SK-N-SH (cell line): ENCODE results near the gene GYG1. TPM values are rescaled to one million over a fixed set of nuclear protein-coding genes. Genes with fewer than 3 reads are reported as not detected.
A peak's percentile ranks its signal among the peaks of the same experiment; 100 is the strongest.

Experiments
- CTCF ChIA-PET: fragments of 300-600, 350-600 bp; formaldehyde crosslinking; extraction: SDS; loops from one replicate; lab custom pipeline; 2021; lab: Yijun Ruan, JAX
- POLR2A ChIA-PET: fragments of 350-600 bp; sonication (Branson Sonifier 250); formaldehyde crosslinking; extraction: SDS; loops from one replicate; lab custom pipeline; 2020; ENCODE audit warnings: antibody characterized with exemption, inconsistent platforms; lab: Yijun Ruan, JAX
- DNase-seq: peaks from one replicate; pipeline ENCODE4 v3.0.0; 2012
- H2AFZ ChIP-seq: fragments of 200-600 bp; sonication (generic); 2 replicates; pipeline ENCODE4 v1.8.1; 2016; ENCODE audit warnings: antibody characterized with exemption, mild to moderate bottlenecking, low read depth
- H3F3A ChIP-seq: fragments of 200-600 bp; sonication (generic); replicated peaks from 2 replicates; pipeline ENCODE3; 2016; ENCODE audit warnings: antibody characterized with exemption, mild to moderate bottlenecking; ENCODE audit not compliant: insufficient read depth
- H3K27ac ChIP-seq, 2 experiments: fragments of 200-500 bp in 1 of 2; fragments of 200-600 bp in 1 of 2; sonication (Bioruptor generic) in 1 of 2; sonication (generic), shearing (Covaris generic) in 1 of 2; 2 replicates each; pipeline versions ENCODE4 v1.5.1 to v1.6.1; 2014 to 2016; ENCODE audit warnings: low read depth in 2 of 2, inconsistent platforms in 1 of 2, low read length in 1 of 2, mild to moderate bottlenecking in 1 of 2, mixed read lengths in 1 of 2
- H3K27me3 ChIP-seq: fragments of 200-600 bp; sonication (generic), shearing (Covaris generic); 2 replicates; pipeline ENCODE4 v1.6.1; 2016; ENCODE audit warnings: mixed run types; ENCODE audit not compliant: insufficient read depth
- H3K36me3 ChIP-seq, 2 experiments: fragments of 200-500 bp in 1 of 2; fragments of 200-600 bp in 1 of 2; sonication (Bioruptor generic) in 1 of 2; sonication (generic) in 1 of 2; replicated peaks in 1 of 2; 2 replicates each; pipeline versions ENCODE3 to v1.5.1; 2014 to 2016; ENCODE audit warnings: low read length in 1 of 2, mild to moderate bottlenecking in 1 of 2; ENCODE audit not compliant: insufficient read depth in 2 of 2, control insufficient read depth in 1 of 2
- H3K4me1 ChIP-seq, 2 experiments: fragments of 200-500 bp in 1 of 2; fragments of 200-600 bp in 1 of 2; sonication (Bioruptor generic) in 1 of 2; sonication (generic), shearing (Covaris generic) in 1 of 2; 2 replicates each; pipeline versions ENCODE4 v1.5.1 to v1.6.1; 2014 to 2016; ENCODE audit warnings: low read depth in 1 of 2, low read length in 1 of 2, mixed run types in 1 of 2; ENCODE audit not compliant: insufficient read depth in 2 of 2, control insufficient read depth in 1 of 2
- H3K4me2 ChIP-seq: fragments of 200-600 bp; sonication (generic), shearing (Covaris generic); 2 replicates; pipeline ENCODE4 v1.6.1; 2017; ENCODE audit warnings: mixed run types
- H3K4me3 ChIP-seq, 2 experiments: fragments of 200-500 bp in 1 of 2; fragments of 200-600 bp in 1 of 2; sonication (Bioruptor generic) in 1 of 2; sonication (generic), shearing (Covaris generic) in 1 of 2; 2 replicates each; pipeline versions ENCODE4 v1.5.1 to v1.8.1; 2014 to 2016; ENCODE audit warnings: low read depth in 2 of 2, inconsistent platforms in 1 of 2, low read length in 1 of 2, mild to moderate bottlenecking in 1 of 2, mixed read lengths in 1 of 2, moderate library complexity in 1 of 2
- H3K79me2 ChIP-seq: fragments of 200-600 bp; sonication (generic); 2 replicates; pipeline ENCODE4 v1.8.1; 2017; ENCODE audit warnings: mild to moderate bottlenecking; ENCODE audit not compliant: insufficient read depth
- H3K9ac ChIP-seq: fragments of 200-600 bp; sonication (generic); 2 replicates; pipeline ENCODE4 v1.6.1; 2017; ENCODE audit warnings: mixed run types
- H3K9me2 ChIP-seq: fragments of 200-600 bp; sonication (generic); 2 replicates; pipeline ENCODE4 v1.6.1; 2017; ENCODE audit warnings: mixed run types
- H3K9me3 ChIP-seq: fragments of 200-600 bp; sonication (generic); 2 replicates; pipeline ENCODE4 v1.6.1; 2017; ENCODE audit warnings: mixed run types, mild to moderate bottlenecking, moderate library complexity
- H4K20me1 ChIP-seq: fragments of 200-600 bp; sonication (generic); 2 replicates; pipeline ENCODE4 v1.6.1; 2017; ENCODE audit warnings: mild to moderate bottlenecking, mixed run types; ENCODE audit not compliant: insufficient read depth
- EZH2phosphoT487 ChIP-seq: fragments of 200-600 bp; sonication (generic); IDR thresholded peaks from 2 replicates; pipeline ENCODE4 v1.6.1; 2017; ENCODE audit warnings: low read depth, mixed run types, mild to moderate bottlenecking, antibody characterized with exemption, moderate library complexity, borderline replicate concordance
- FOSL2 ChIP-seq: IDR thresholded peaks from 2 replicates; pipeline ENCODE4 v1.4.0; 2012; ENCODE audit warnings: low read depth, mild to moderate bottlenecking, moderate library complexity, borderline replicate concordance
- GATA2 ChIP-seq: sonication (generic); formaldehyde crosslinking; IDR thresholded peaks from 2 replicates; pipeline ENCODE4 v1.5.0; 2020; ENCODE audit warnings: mild to moderate bottlenecking, missing genetic modification reagents
- MXI1 ChIP-seq: IDR thresholded peaks from 2 replicates; pipeline ENCODE4 v1.6.1; 2012; ENCODE audit warnings: mild to moderate bottlenecking, low read depth, low read length, improper control_type of control experiment
- POLR2AphosphoS5 ChIP-seq: IDR thresholded peaks from 2 replicates; pipeline ENCODE4 v1.6.1; 2012; ENCODE audit warnings: low read depth, low read length
- RAD21 ChIP-seq: IDR thresholded peaks from 2 replicates; pipeline ENCODE4 v1.6.1; 2012; ENCODE audit warnings: mild to moderate bottlenecking, low read length
- RCOR1 ChIP-seq: fragments of 150-350 bp; IDR thresholded peaks from 2 replicates; pipeline ENCODE4 v1.6.1; 2017; ENCODE audit warnings: antibody characterized with exemption, low read length
- REST ChIP-seq: IDR thresholded peaks from 2 replicates; pipeline ENCODE4 v1.6.1; 2012; ENCODE audit warnings: mild to moderate bottlenecking, low read depth, low read length, moderate library complexity
- RFX5 ChIP-seq: IDR thresholded peaks from 2 replicates; pipeline ENCODE4 v1.6.1; 2012; ENCODE audit warnings: mild to moderate bottlenecking, improper control_type of control experiment, low read length
- SIN3A ChIP-seq: IDR thresholded peaks from 2 replicates; pipeline ENCODE4 v1.6.1; 2012; ENCODE audit warnings: low read depth, mild to moderate bottlenecking, low read length, moderate library complexity, borderline replicate concordance
- TAF1 ChIP-seq: IDR thresholded peaks from 2 replicates; pipeline ENCODE4 v1.6.1; 2012; ENCODE audit warnings: low read depth, mild to moderate bottlenecking, low read length, moderate library complexity, borderline replicate concordance
- TCF12 ChIP-seq: IDR thresholded peaks from 2 replicates; pipeline ENCODE4 v1.4.0; 2012
- TEAD4 ChIP-seq: IDR thresholded peaks from 2 replicates; pipeline ENCODE4 v1.4.0; 2012; ENCODE audit warnings: mild to moderate bottlenecking, borderline replicate concordance; ENCODE audit not compliant: insufficient read depth
- WGBS: methylation state at CpG from one replicate; pipeline ENCODE4 v1.1.6; 2017; ENCODE audit warnings: low lambda C conversion rate; 5-methylcytosine and 5-hydroxymethylcytosine counted together
- polyA plus RNA-seq, 3 experiments: library from polyadenylated mRNA; depleted of rRNA; stranded (reverse); fragments of >200 nt; gene quantifications; 2 replicates each; pipeline ENCODE4 v1.2.3, GENCODE V29; 2012
- TF ChIP-seq, protein P1 (sequence below): IDR thresholded peaks from 2 replicates; pipeline ENCODE4 v1.4.0; 2012; ENCODE audit warnings: low read depth
- TF ChIP-seq, protein P2 (sequence below): IDR thresholded peaks from 2 replicates; pipeline ENCODE4 v1.4.0; 2012; ENCODE audit warnings: low read depth, borderline replicate concordance

GYG1 gene
- polyA plus RNA-seq, 1 of the 3 experiments (the other 2 are of a cell fraction), result 16.8 TPM

GRCh38 chr3:149004622-149005021 lies 13.3 kb downstream of the GYG1 start:
- Histone ChIP-seq H3F3A (no peaks in the 10 kb centered on the region), H3K9me2 (no peaks in the 10 kb centered on the region), H3K4me2 (no peak overlapping the region), H4K20me1 (no peaks in the 10 kb centered on the region), H3K4me3 (no peak overlapping the region), H3K9me3 (no peaks in the 10 kb centered on the region), H3K4me1 (no peaks in the 10 kb centered on the region; a peak in 3 of 4 replicates), H3K79me2 (no peaks in the 10 kb centered on the region), H3K36me3 (peaks cover 16 to 21% of the 10 kb centered on the region in 2 experiments), H3K9ac (no peak overlapping the region), H2AFZ (no peak overlapping the region), H3K27ac (peak overlapping the region in 1 of 2 experiments; percentile 33; a peak in 1 of 4 replicates), H3K27me3 (no peaks in the 10 kb centered on the region)
- WGBS, result 44% methylated on average over 4 of the region's 4 CpGs
- ChIA-PET POLR2A (no interaction called here), CTCF (interaction anchor here (1.0 kb wide), 1 partner anchor 12 kb away, joined by 3 read pairs; no protein-coding TSS in a partner anchor)
- no peak for DNase-seq
- TF ChIP-seq, protein P1, sequence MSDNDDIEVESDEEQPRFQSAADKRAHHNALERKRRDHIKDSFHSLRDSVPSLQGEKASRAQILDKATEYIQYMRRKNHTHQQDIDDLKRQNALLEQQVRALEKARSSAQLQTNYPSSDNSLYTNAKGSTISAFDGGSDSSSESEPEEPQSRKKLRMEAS, result no peak
- no peak for TF ChIP-seq REST
- TF ChIP-seq GATA2 (CRISPR knock-in tag), result no peak
- TF ChIP-seq SIN3A, result no peak
- no peak for TF ChIP-seq RCOR1
- TF ChIP-seq TEAD4, result no peak
- no peak for TF ChIP-seq TCF12
- no peak for TF ChIP-seq MXI1
- no peak for TF ChIP-seq RAD21
- TF ChIP-seq, protein P2, sequence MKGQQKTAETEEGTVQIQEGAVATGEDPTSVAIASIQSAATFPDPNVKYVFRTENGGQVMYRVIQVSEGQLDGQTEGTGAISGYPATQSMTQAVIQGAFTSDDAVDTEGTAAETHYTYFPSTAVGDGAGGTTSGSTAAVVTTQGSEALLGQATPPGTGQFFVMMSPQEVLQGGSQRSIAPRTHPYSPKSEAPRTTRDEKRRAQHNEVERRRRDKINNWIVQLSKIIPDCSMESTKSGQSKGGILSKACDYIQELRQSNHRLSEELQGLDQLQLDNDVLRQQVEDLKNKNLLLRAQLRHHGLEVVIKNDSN, result no peak

DNA sequence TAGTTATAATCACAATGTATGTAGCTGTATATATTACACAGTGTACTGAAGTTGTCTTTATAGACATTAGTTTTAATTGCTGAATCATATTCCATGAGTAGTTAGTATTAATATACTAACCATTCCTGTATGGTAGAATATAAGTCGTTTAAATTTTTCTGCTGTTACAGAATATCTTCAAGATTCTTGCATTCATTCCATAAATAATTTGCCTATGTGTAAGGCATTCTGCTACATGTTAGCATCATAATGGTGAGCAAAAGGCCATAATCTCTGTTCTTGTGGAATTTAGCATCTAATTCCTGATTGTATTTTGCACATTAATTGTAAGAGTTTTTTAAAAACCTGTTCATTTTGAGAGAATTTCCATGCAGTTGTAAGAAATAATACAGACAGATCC lies 14.1 kb downstream of the GYG1 start:
- no peaks in the 10 kb centered on the region for H3K9me2 ChIP-seq
- H4K20me1 ChIP-seq, result no peaks in the 10 kb centered on the region
- no peak overlapping the region for H3K4me2 ChIP-seq
- no peak overlapping the region for H3K9ac ChIP-seq
- H3K36me3 ChIP-seq, result peaks cover 16 to 18% of the 10 kb centered on the region in 2 experiments
- H3K9me3 ChIP-seq, result no peaks in the 10 kb centered on the region
- no peaks in the 10 kb centered on the region; a peak in 3 of 4 replicates for H3K4me1 ChIP-seq
- H3K27me3 ChIP-seq, result no peaks in the 10 kb centered on the region
- H3K4me3 ChIP-seq, result no peak overlapping the region
- ChIA-PET CTCF (interaction anchor here (1.0 kb wide), 1 partner anchor 13 kb away, joined by 3 read pairs; no protein-coding TSS in a partner anchor), POLR2A (no interaction called here)
- no peak overlapping the region for H2AFZ ChIP-seq
- H3F3A ChIP-seq, result no peaks in the 10 kb centered on the region
- peak overlapping the region in 1 of 2 experiments; percentile 33; a peak in 1 of 4 replicates for H3K27ac ChIP-seq
- no peak for TF ChIP-seq TAF1
- no peak for TF ChIP-seq POLR2AphosphoS5
- no peak for TF ChIP-seq EZH2phosphoT487
- no peak for TF ChIP-seq RFX5
- peak; percentile 12; the same call in 1 of the 2 replicates for TF ChIP-seq FOSL2
- peak; percentile 35; the same call in 1 of the 2 replicates for TF ChIP-seq TCF12
- peak; percentile 66; the same call in 1 of the 2 replicates for TF ChIP-seq TEAD4
- DNase-seq, result no peak
- H3K79me2 ChIP-seq, result no peaks in the 10 kb centered on the region
- 50% methylated on average over 1 of the region's 1 CpG for WGBS
